EL (cell line): ENCODE data around the gene TLX1.

ENCODE experiments used
- DNase-seq: peaks from one replicate; pipeline ENCODE4 v3.0.0-alpha.2; 2016

TLX1 gene

DNA sequence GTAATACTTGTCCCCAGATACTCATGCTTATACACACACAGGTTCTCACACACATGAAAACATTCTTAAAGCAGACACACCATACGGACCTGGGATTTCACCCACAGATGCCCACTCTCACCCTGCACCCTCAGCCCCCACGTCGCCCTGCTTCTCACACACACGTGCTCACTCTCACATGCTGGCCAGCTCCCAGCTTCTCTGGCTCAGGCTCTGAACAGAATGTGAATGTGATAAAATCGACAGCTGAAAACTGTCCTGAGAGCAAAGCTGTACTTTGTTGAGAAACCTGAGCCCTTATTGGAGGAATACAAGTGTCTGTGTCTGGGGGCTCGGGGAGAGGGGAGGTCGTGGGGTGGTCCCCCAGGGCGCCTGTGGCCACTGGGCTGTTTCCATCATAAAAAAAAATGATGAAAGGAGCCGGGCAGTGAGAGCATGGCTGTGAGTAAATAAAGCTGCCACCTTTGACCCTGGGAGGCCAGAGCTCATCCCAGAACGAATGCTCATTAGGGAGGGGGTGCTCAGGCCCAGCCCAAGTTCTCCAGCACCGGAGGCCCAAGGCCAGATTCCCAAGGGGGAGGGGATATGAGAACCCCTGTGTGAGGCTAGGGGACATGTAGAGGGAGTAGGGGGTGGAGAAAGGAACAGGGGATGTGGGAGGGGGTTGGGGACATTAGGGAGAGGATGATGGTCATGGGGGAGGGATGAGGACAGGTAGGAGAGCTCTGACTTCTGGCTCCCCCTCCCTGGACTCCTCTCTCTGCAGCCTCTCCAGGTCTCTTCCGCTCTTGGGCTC, 18.1 kb upstream of the TLX1 start:
- DNase-seq, result no peak

DNA sequence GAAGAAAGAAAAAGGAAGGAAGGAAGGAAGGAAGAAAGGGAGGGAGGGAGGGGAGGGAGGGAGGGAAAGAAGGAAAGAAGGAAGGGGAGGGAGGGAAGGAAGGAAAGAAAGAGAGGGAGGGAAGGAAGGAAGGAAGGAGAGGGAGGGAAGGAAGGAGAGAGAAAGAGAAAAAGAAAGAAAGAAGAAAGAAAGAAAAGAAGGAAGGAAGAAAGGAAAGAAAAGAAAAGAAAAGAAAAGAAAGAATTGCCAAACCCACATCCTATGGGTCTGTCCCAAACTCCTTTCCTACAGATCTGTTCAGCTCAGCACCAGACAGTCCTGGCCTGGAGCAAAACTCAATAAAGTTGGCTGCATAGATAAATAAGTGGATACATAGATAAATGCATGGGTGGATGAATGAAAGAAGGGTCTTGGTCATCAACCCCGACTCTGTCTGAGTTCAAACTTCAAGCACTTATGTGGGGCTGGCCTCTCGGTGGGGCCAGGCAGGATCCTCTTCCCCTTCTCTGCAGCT, 17.2 kb upstream of the TLX1 start:
- no peak for DNase-seq

DNA sequence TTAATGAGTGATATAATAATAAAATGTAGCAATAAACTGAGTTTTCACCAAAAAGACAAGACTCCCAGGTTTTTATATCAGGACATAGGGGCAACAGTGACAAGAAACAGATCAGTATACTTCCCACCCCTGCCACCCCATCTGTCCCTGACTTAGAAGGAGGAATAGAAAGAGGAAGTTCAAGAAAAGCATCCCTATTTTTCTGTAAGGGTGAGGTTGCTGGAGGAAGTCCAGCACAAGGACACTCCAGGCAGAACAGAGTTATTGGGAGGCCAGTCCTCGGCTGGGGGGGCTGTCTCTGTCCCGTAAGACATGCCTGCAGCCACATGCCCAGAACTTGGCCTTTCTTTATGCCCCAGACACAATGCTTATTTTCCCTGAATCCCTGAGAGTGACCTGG, 16.5 kb upstream of the TLX1 start:
- no peak for DNase-seq

DNA sequence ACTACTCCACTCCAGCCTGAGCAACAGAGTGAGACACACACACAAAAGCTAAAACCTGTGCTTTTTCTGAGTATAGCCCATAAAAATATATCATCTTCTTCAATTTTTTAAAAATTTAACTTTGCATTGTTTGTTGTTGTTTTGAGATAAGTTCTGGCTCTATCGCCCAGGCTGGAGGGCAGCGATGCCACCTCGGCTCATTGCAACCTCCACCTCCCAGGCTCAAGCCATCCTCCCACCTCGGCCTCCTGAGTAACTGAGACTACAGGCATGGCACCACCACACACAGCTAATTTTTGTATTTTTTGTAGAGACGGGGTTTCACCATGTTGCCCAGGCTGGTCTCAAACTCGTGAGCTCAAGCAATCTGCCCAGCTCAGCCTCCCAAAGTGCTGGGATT, 14.3 kb upstream of the TLX1 start:
- no peak for DNase-seq

DNA sequence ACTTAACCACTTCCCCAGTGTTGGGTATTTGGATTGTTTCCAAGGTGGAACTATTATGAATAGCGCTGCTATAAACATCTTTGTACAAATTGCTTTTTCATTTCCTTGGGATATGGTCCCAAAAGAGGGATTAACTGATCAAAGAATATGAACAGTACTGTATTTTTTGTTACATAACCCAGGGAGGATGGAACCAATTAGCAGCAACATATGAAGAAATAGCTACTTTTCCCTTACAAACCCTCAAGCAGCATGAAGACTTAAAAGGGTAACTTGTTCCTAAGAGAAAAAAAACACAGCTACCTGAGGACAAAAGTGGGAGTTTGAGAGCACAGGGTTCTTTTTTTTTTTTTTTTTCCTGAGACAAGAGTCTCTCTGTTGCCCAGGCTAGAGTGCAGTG, 13.1 kb upstream of the TLX1 start:
- no peak for DNase-seq

DNA sequence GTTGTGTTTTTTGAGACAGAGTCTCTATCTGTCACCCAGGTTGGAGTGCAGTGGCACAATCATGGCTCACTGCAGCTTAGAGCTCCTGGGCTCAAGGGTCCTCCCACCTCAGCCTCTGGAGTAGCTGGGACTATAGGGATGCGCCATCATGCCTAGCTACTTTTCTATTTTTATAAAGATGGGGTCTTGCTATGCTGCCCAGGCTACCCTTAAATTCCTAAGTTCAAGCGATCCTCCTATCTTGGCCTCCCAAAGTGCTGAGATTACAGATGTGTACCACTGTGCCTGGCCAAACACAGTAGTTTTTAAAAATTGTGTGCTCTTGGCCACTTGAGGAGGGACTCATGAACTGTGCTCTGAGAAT, 10.6 kb upstream of the TLX1 start:
- no peak for DNase-seq

DNA sequence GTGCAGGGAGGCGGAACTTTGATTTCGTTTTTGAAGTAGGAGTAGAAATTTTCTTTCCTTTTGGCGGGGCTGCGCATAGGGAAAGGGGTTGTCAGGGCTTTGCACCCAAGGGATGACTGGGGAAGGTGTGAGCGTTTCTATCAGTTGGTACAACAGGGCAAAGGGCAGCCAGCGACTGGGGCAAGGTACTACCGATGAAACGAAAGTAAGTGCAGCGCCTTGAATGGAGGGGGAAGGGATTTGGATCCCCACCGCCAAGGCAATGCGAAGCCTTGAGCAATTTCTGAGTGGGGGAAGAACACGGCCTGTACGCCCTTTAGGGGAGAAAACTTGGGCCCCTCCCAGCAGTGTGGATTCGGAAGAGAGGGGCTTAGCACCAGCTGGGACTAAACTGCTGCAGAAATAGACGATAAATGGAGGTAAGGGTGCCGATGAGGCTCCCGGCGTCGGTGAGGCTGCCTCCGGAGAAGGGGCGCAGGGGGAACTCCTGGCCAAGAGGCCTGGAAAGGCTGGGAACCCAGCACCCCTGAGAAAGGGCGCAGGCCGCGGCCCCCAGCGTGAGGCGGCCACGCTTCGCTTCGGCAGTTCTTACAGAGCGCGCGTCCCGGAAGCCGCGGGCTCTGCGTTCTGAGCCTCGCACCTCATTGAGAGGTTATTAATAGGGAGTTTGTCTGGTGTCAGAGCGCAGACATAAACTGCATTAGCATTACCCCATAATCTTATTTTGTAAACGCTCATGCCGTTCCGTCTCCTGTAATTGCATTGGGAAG, 10.0 kb upstream of the TLX1 start:
- no peak for DNase-seq

DNA sequence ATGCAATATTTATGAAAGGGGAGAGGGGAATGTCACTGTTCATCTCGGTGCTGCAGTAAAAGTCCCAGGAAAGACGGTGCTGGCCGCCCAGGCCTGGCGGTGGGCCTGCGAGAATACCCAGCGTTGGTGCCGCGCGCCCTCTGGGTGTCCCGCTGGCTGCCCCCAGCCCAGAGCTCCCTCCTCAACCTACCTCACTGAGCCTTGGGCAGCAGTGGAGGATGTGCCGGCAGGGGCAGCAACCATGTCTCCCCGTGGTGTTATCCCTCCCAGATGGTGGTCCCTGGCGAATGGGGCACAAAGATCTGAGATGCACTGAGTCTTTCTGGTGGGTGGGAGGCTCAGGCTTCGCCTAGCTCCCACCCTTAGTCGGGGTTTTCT, 9.5 kb upstream of the TLX1 start:
- no peak for DNase-seq

DNA sequence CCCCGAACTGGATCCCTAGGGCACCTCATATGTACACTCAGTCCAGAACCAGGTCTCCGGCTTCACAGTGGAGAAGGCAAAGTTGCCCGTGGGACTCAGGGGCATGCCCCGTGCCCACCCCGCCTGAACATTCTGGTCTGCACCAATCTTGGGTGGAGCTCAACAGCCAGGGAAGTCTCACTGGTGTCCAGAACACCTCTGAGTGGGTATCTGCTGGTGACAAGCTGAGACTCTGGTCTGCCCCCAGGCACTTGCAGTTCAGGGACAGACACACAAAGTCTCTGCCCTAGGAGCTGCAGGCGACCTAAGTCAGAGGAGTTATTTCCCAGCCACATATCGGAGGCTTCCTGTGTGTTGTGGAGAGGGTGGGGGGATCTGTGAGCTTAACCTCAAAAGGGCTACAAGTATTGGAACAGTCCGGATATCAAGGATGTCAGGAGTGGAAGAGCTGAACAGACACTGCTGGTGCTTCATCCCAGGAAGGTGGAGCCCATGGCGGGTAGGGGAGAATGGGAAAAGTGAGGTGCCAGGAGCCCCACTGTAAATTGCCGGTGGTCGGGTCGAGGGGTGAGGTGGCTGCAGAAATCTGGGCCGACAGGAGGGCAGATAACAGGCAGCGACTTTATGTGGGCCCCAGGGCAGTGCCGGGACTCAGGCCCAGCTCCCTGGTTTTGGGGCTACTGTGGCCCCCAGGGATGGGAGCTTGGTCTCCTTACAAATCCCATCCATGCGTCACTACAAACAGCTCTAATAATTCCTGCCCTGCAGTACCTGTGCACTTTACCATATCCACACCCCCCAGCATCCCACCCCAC, 8.6 kb upstream of the TLX1 start:
- DNase-seq, result no peak

DNA sequence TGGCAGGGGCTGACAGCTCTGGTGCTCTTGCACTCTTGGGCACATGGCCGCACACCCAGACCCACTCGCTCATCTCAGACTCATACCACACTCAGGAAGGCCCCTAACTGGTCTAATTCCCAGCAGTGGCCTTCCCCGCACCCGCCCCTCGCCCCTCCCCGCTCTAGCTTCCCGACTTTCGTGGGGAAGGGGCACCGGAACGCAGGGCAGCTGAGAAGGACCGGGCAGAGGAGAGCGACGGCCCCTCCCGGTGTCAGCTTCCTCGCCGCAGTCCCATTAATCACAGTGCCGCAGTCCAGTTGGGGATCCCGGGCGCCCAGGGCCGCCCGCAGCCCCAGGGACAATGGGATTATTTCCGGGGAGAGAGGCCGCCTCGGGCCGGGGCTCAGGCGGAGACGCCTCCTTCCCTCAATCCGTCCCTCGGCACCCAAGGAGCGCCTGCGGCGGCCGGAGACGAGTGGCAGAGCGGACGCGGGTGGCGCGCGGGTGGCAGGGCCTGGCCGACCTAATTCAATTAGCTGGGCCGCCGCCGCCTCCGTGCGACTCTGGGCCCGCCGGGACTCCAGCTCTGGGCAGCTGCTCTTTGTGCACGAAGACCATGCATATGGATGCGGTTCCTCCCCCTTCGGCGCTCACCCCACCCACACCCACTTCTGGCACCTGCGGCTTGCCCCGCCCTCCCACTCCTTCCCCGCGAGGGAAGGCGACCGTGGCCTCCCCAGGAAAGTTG, 7.8 kb upstream of the TLX1 start:
- DNase-seq, result no peak

DNA sequence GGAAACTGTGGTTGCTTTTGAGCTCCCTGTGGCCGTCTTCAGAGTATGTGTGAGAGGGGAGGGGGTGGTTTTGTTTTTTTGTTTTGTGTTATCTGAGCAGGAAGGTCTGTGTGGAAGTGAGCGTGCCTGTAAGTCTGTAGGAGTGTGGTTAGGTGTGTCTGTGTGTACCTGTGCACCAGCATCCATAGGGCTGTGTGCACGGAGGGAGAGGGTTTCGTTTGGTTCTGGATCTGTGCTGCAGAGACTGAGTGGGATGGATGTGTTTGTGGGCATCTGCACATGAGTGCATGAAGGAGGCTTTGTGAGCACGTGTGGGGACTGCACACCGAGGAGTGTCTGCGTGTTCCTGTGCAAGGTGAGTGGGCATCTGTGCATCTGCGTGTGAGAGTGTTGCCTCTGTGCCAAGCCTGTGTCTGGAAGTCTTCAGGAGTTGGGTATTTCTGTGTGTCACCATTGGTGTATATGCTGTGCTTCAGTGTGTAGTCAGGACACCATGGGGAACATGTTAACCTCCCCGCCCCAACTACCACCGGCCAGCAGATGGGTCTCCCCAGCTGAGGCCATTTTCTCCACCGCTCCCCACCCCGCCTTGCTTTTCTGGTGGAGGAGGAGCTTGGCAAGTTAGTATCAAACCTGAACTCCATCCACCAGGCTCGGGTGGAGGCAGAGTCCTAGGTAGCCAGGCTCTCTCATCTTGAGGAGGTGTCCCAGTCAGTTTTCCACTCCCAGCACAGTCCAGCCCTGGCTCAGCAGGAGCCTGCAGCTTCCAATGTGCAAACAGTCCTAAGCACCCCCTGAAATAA, 7.1 kb upstream of the TLX1 start:
- DNase-seq, result no peak

DNA sequence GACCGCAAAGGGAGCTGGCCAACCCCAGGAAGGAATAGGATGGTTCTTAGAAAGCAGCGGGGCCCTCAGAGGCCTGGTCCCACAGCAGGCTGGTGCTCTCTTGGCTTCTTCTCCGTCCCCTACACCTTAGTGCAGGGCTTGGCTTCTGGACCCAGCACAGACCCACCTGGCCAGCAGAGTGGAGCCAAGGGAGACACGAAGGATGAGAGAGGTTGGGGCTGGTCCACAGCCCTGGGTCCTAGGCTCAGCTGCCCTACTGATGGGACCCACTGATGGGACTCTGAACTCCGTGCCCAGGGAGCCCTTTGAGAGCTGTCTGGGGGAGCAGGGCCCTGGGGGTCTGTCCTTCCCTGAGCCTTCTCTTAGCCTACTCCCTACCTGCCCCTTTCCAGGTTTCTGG, 6.2 kb upstream of the TLX1 start:
- DNase-seq, result no peak

GRCh38 chr10:101126684-101127628, 4.1 kb upstream of the TLX1 start:
- no peak for DNase-seq

- DNase-seq, result no peak
Observed at GRCh38 chr10:101130141-101130540, 959 bp upstream of the TLX1 start.

GRCh38 chr10:101131962-101132635, 999 bp downstream of the TLX1 start:
- DNase-seq, result no peak

GRCh38 chr10:101132636-101133473, 1.8 kb downstream of the TLX1 start:
- no peak for DNase-seq

- no peak for DNase-seq
Observed at GRCh38 chr10:101133489-101134298, 2.6 kb downstream of the TLX1 start.
